Mononuclear cell (primary cell): ENCODE measurements around the gene PLEKHB1. TPM values are rescaled to one million over a fixed set of nuclear protein-coding genes. Genes with fewer than 3 reads are reported as not detected.

Experiments
- H3K27me3 ChIP-seq: 2 replicates; pipeline ENCODE4 v1.6.0; 2011; ENCODE audit warnings: low read length, control low read depth; ENCODE audit not compliant: insufficient read depth
- H3K4me1 ChIP-seq: 2 replicates; pipeline ENCODE4 v1.5.1; 2011; ENCODE audit warnings: mild to moderate bottlenecking, low read length, control low read depth; ENCODE audit not compliant: insufficient read depth
- H3K4me3 ChIP-seq: 2 replicates; pipeline ENCODE4 v1.5.1; 2011; ENCODE audit warnings: mild to moderate bottlenecking, low read length, moderate library complexity
- H3K9me3 ChIP-seq: 2 replicates; pipeline ENCODE4 v1.5.1; 2011; ENCODE audit warnings: low read depth, mild to moderate bottlenecking, control low read depth, low read length
- total RNA-seq: library from RNA; depleted of rRNA; stranded (reverse); fragments of >200 nt; gene quantifications from one replicate; pipeline ENCODE4 v1.2.3, GENCODE V29; 2012

Gene PLEKHB1
- total RNA-seq, 1 donor = 15.3 TPM

- no peaks in the 10 kb centered on the region for H3K9me3 ChIP-seq
- H3K27me3 ChIP-seq = no peaks in the 10 kb centered on the region
- H3K4me1 ChIP-seq = no peaks in the 10 kb centered on the region
- H3K4me3 ChIP-seq = no peak overlapping the region
These were observed 10.1 kb upstream of the PLEKHB1 start for GRCh38 chr11:73636249-73636648.

- no peaks in the 10 kb centered on the region for H3K9me3 ChIP-seq
- no peaks in the 10 kb centered on the region for H3K27me3 ChIP-seq
- no peaks in the 10 kb centered on the region for H3K4me1 ChIP-seq
- no peak overlapping the region for H3K4me3 ChIP-seq
These were observed 9.4 kb upstream of the PLEKHB1 start for GRCh38 chr11:73637012-73637411.

- Histone ChIP-seq H3K27me3 (no peaks in the 10 kb centered on the region), H3K4me3 (no peak overlapping the region), H3K9me3 (no peaks in the 10 kb centered on the region), H3K4me1 (peaks cover 6% of the 10 kb centered on the region)
These were observed 5.8 kb upstream of the PLEKHB1 start for GRCh38 chr11:73640592-73640991.

GRCh38 chr11:73641668-73642067 lies 4.7 kb upstream of the PLEKHB1 start:
- H3K4me1 ChIP-seq = peaks cover 10% of the 10 kb centered on the region
- H3K9me3 ChIP-seq = no peaks in the 10 kb centered on the region
- H3K27me3 ChIP-seq = no peaks in the 10 kb centered on the region
- no peak overlapping the region for H3K4me3 ChIP-seq

GRCh38 chr11:73645121-73645969 lies 1.0 kb upstream of the PLEKHB1 start:
- H3K4me1 ChIP-seq = peaks cover 22% of the 10 kb centered on the region
- H3K9me3 ChIP-seq = no peaks in the 10 kb centered on the region
- no peak overlapping the region for H3K4me3 ChIP-seq

GRCh38 chr11:73647459-73648100 lies 1.2 kb downstream of the PLEKHB1 start:
- H3K4me1 ChIP-seq = peaks cover 22% of the 10 kb centered on the region
- H3K27me3 ChIP-seq = no peaks in the 10 kb centered on the region
- H3K9me3 ChIP-seq = no peaks in the 10 kb centered on the region
- peak overlapping the region; percentile 17 for H3K4me3 ChIP-seq

More at GRCh38 chr11:73645121-73645969, 1.0 kb upstream of the PLEKHB1 start:
- no peaks in the 10 kb centered on the region for H3K27me3 ChIP-seq

GRCh38 chr11:73648121-73648520 lies 1.7 kb downstream of the PLEKHB1 start:
- Histone ChIP-seq H3K4me1 (peaks cover 22% of the 10 kb centered on the region), H3K9me3 (no peaks in the 10 kb centered on the region), H3K27me3 (no peaks in the 10 kb centered on the region), H3K4me3 (no peak overlapping the region)

GRCh38 chr11:73648571-73649046 lies 2.2 kb downstream of the PLEKHB1 start:
- Histone ChIP-seq H3K4me1 (peaks cover 22% of the 10 kb centered on the region), H3K9me3 (no peaks in the 10 kb centered on the region), H3K4me3 (no peak overlapping the region), H3K27me3 (no peaks in the 10 kb centered on the region)

- Histone ChIP-seq H3K4me1 (peaks cover 22% of the 10 kb centered on the region), H3K9me3 (no peaks in the 10 kb centered on the region), H3K27me3 (no peaks in the 10 kb centered on the region), H3K4me3 (no peak overlapping the region)
These were observed 2.8 kb downstream of the PLEKHB1 start for GRCh38 chr11:73649206-73649605.

- no peak overlapping the region for H3K4me3 ChIP-seq
- H3K4me1 ChIP-seq = peaks cover 17% of the 10 kb centered on the region
- H3K9me3 ChIP-seq = no peaks in the 10 kb centered on the region
- no peaks in the 10 kb centered on the region for H3K27me3 ChIP-seq
These were observed 4.0 kb downstream of the PLEKHB1 start for GRCh38 chr11:73650400-73650799.

- no peaks in the 10 kb centered on the region for H3K27me3 ChIP-seq
- no peak overlapping the region for H3K4me3 ChIP-seq
- H3K9me3 ChIP-seq = no peaks in the 10 kb centered on the region
- H3K4me1 ChIP-seq = peaks cover 12% of the 10 kb centered on the region
These were observed 4.9 kb downstream of the PLEKHB1 start for GRCh38 chr11:73651252-73651651.

- Histone ChIP-seq H3K4me3 (no peak overlapping the region), H3K27me3 (no peaks in the 10 kb centered on the region), H3K4me1 (peaks cover 12% of the 10 kb centered on the region), H3K9me3 (no peaks in the 10 kb centered on the region)
These were observed 5.3 kb downstream of the PLEKHB1 start for GRCh38 chr11:73651661-73652045.

- Histone ChIP-seq H3K9me3 (no peaks in the 10 kb centered on the region), H3K4me3 (no peak overlapping the region), H3K4me1 (peaks cover 9% of the 10 kb centered on the region), H3K27me3 (no peaks in the 10 kb centered on the region)
These were observed 5.8 kb downstream of the PLEKHB1 start for GRCh38 chr11:73652046-73652730.

GRCh38 chr11:73652856-73653559 lies 6.6 kb downstream of the PLEKHB1 start:
- Histone ChIP-seq H3K4me1 (peaks cover 2% of the 10 kb centered on the region), H3K4me3 (no peak overlapping the region), H3K9me3 (no peaks in the 10 kb centered on the region), H3K27me3 (no peaks in the 10 kb centered on the region)

- Histone ChIP-seq H3K27me3 (no peaks in the 10 kb centered on the region), H3K9me3 (no peaks in the 10 kb centered on the region), H3K4me1 (no peaks in the 10 kb centered on the region), H3K4me3 (no peak overlapping the region)
These were observed 7.6 kb downstream of the PLEKHB1 start for GRCh38 chr11:73653996-73654395.
